ENCODE data around the gene UGT8. TPM values are rescaled to one million over a fixed set of nuclear protein-coding genes. Genes with fewer than 3 reads are reported as not detected.
A peak's percentile ranks its signal among the peaks of the same experiment; 100 is the strongest.
"Not testable (repeated sequence)": the region's sequence is repeated elsewhere in the genome, so short reads cannot be mapped to it uniquely, and the experiment has no call there.

Gene UGT8, protein sequence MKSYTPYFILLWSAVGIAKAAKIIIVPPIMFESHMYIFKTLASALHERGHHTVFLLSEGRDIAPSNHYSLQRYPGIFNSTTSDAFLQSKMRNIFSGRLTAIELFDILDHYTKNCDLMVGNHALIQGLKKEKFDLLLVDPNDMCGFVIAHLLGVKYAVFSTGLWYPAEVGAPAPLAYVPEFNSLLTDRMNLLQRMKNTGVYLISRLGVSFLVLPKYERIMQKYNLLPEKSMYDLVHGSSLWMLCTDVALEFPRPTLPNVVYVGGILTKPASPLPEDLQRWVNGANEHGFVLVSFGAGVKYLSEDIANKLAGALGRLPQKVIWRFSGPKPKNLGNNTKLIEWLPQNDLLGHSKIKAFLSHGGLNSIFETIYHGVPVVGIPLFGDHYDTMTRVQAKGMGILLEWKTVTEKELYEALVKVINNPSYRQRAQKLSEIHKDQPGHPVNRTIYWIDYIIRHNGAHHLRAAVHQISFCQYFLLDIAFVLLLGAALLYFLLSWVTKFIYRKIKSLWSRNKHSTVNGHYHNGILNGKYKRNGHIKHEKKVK
- under 1 TPM in 1 of 2 experiments, not detected in 1; 0.17 TPM for total RNA-seq

DNA sequence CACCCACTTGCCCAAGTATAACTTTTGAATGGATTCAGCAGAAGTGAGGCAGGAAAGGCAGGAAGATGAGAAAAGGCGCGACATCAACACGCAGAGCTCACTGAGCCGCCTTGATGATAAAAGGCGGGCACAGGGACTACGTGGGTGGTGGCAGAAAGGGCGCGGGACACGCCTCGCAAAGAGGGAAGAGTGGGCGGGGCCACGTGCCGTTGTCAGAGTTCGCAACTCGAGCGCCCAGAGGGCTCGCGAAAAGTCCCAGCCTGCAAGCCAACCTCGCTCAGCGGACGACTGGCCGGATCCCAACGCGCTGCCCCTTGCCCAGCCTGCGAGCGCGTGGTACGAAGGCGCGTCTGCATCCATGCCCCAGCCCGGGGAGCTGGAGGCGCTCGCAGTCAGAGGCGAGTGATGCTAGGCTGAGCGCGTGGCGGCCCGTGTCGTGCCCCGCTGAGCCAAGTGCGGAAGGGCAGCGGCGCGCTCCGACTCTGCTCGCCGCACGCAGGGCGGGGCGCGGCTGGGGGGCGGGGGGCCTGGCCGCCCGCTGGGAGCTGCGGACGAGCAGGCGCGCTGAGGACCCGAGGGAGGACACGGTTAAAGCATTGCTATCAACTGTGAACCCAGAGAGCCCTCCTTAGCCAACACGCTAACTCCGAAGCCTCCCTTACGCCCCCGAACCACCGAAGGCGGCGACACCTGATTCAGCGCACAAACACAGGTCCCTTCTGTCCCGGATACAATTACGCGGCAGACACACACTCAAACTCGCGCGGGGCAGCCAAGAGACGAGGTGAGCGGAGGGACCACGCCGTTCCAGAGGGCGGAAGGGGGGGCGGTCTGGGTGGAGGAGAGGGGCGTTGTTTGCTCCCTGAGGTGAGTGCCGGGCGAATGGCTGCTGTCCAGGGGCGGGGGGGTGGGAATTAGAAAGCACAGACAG lies at the start of gene UGT8:
TSS of gene UGT8 (plus strand) at position 617 of the 931 bp plus-strand sequence. CDS start 24,074 bp downstream, outside the sequence.
- H3K9me3 Mint-ChIP-seq: no peaks in the 10 kb centered on the region
- H3K27ac Mint-ChIP-seq: no peak within 1 kb of the TSS
- H3K4me3 Mint-ChIP-seq: peak within 1 kb of the TSS; percentile 67
- peaks cover 9% of the 10 kb centered on the region for H3K4me1 Mint-ChIP-seq
- no peaks in the 10 kb centered on the region for H3K36me3 Mint-ChIP-seq
- POLR2A ChIA-PET: no interaction called here
- ATAC-seq (ENCODE audit: low read depth) (peak; percentile 74), DNase-seq (peak; percentile 48)
- peaks cover 33% of the 10 kb centered on the region for H3K27me3 Mint-ChIP-seq

DNA sequence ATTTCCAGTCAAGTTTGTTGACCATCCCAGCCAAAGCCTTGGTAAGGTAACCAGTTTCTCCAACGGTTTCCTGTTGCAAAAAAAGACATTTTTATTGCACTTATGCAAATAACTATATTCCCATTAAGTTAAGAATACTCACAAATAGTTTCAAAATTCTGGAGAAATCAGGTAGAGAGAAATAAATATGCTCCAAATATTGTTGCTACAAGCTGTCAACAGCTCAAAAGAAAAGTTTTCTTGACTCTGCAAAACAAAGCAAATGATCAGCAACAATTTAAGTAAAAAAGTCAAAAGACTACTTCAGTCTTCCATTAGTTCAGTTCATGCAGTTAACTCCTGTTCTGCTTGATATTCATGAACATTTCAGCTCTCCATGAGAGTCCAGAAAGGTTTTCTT lies 49.0 kb upstream of the UGT8 start:
- H3K4me1 Mint-ChIP-seq: no peaks in the 10 kb centered on the region
- no peaks in the 10 kb centered on the region for H3K27me3 Mint-ChIP-seq
- ATAC-seq (ENCODE audit: low read depth) (no peak), DNase-seq (no peak)
- H3K36me3 Mint-ChIP-seq: no peaks in the 10 kb centered on the region
- POLR2A ChIA-PET: no interaction called here
- no peak overlapping the region for H3K4me3 Mint-ChIP-seq
- peaks cover 3% of the 10 kb centered on the region for H3K9me3 Mint-ChIP-seq
- H3K27ac Mint-ChIP-seq: no peak overlapping the region

DNA sequence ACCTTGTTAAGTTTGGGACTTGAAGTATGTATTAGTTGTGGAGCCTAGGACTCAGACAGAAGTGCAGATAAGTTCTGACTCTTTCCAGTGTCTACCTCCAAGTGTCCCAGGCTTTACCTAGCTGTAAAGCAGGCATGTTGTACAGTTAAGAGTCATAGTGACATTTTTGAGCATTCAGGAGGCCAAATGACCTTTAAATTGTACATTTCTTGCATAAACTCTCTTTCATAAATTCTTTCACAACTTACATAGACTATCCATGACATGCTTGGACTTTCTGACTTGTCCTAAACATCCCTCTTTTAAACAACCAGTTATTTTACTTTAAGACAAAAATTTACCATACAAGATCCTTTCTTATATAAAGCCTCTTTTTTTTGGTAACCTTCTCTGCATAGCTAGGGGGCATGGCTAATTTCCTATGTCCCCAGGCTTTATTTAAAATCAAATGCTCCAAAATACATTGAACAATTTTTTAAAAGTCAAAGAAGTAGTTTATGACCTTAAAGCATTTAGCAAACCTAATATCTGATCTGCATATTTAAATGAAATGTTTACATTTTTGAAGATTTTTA lies 40.1 kb upstream of the UGT8 start:
- Mint-ChIP-seq H3K9me3 (peaks cover 2% of the 10 kb centered on the region), H3K36me3 (peaks cover 2% of the 10 kb centered on the region), H3K4me3 (no peak overlapping the region), H3K27ac (no peak overlapping the region), H3K27me3 (no peaks in the 10 kb centered on the region), H3K4me1 (no peaks in the 10 kb centered on the region)
- ATAC-seq (ENCODE audit: low read depth) (no peak), DNase-seq (no peak)
- POLR2A ChIA-PET: no interaction called here

DNA sequence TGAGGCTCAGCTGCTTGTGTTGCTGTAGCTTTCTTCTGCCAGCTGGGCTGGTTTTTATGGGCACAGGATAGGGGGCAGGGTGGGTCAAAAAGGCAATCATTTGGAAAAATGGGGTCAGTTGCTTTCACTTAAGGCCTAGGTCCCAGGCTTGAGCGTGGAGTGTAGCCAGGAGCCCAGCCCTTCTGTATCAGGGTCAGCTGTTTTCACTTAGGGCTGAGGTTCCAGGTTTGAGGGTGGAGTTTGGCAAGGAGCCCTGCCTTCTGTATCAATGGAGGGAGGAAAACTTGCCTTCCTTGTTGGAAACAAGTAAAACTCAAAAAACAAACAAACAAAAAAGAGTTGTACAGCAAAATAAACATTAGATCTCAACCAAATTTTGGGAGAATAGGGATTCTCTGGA lies 37.0 kb upstream of the UGT8 start:
- H3K27ac Mint-ChIP-seq: no peak overlapping the region
- no peaks in the 10 kb centered on the region for H3K27me3 Mint-ChIP-seq
- peaks cover 2% of the 10 kb centered on the region for H3K36me3 Mint-ChIP-seq
- no peaks in the 10 kb centered on the region for H3K4me1 Mint-ChIP-seq
- DNase-seq (no peak), ATAC-seq (ENCODE audit: low read depth) (no peak)
- H3K4me3 Mint-ChIP-seq: no peak overlapping the region
- POLR2A ChIA-PET: no interaction called here
- peaks cover 2% of the 10 kb centered on the region for H3K9me3 Mint-ChIP-seq

DNA sequence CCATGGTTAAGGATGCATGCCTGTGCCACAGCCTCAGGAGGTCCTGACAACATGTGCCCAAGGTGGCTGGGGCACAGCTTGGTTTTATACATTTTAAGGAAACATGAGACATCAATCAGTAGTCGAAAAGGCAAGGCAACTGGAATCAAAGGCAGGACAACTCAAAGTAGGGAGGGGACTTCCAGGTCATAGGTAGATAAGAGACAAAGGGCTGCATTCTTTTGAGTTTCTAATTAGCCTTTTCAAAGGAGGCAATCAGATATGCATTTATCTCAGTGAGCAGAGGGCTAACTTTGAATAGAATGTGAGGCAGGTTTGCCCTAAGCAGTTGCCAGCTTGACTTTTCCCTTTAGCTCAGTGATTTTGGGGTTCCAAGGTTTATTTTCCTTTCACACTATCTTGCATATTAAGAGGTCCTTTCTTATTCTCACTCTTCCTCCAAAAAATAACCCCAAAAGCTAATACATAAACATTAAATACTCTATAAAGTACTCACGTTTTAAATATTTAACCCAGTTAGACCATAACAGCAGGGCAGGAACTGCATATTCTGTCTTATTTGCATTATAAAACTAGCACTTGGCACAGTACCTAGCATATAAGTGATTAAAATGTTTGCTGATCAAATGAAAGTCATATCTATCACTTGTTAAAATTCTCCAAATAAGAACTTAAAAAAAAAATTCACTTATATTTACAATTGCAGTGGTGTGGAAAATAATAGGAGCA lies 36.3 kb upstream of the UGT8 start:
- DNase-seq (no peak), ATAC-seq (ENCODE audit: low read depth) (no peak)
- POLR2A ChIA-PET: no interaction called here
- peaks cover 2% of the 10 kb centered on the region for H3K36me3 Mint-ChIP-seq
- no peak overlapping the region for H3K27ac Mint-ChIP-seq
- no peaks in the 10 kb centered on the region for H3K27me3 Mint-ChIP-seq
- H3K4me1 Mint-ChIP-seq: no peaks in the 10 kb centered on the region
- no peak overlapping the region for H3K4me3 Mint-ChIP-seq
- H3K9me3 Mint-ChIP-seq: peaks cover 2% of the 10 kb centered on the region

DNA sequence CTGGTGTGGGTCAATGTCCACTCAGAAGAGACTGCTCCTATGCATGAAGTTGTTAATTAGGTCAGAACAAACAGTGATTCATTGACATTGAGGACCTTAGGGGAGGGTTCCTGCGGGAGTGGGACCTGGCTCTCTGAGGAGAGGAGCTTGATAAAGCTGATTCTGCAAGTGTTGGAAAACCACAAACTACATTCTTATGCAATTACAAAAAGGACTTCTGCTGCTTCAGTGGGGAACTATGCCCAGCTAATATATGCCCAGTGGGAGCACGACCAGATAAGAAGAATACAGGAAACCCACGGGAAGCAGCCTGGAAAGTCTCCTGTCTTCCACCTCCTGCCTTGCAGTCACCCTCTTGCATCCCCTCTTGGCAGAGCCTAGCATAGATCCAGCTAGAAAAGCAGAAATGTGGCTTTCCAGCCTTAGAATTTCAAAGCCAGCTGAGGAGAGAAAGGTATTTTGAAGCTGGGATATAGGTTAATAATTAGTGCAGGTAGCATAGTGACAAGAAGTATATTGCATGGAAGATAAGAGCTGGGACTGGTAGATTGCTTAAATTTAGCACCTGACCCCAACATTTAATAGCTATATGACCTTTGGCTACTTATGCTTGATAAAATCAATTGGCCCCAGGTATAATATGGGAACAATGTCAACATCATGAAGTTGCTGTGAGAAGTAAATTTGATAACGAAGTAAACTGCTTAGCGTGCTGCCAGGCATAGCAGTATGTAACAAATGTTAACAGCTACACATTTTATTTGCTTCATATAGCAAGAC lies 34.9 kb upstream of the UGT8 start:
- ATAC-seq (ENCODE audit: low read depth) (no peak), DNase-seq (no peak)
- H3K36me3 Mint-ChIP-seq: no peaks in the 10 kb centered on the region
- H3K9me3 Mint-ChIP-seq: no peaks in the 10 kb centered on the region
- H3K4me3 Mint-ChIP-seq: no peak overlapping the region
- H3K27me3 Mint-ChIP-seq: no peaks in the 10 kb centered on the region
- no peak overlapping the region for H3K27ac Mint-ChIP-seq
- POLR2A ChIA-PET: no interaction called here
- H3K4me1 Mint-ChIP-seq: no peaks in the 10 kb centered on the region

DNA sequence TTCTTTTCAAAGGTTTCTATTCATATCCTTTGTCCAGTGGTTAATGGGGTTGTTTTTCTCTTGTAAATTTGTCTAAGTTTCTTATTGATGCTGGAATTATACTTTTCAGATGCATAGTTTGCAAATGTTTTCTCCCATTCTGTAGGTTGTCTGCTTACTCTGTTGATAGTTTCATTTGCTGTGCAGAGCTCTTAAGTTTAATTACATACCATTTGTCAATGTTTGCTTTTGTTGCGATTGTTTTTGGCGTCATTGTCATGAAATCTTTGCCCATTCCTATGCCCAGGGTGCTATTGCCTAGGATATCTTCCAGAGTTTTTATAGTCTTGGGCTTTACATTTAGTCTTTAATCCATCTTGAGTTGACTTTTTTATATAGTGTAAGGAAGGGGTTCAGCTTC lies 21.2 kb upstream of the UGT8 start:
- POLR2A ChIA-PET: no interaction called here
- ATAC-seq (ENCODE audit: low read depth): no peak
- no peak for DNase-seq
- Mint-ChIP-seq H3K27ac (no peak overlapping the region), H3K9me3 (peaks cover 13% of the 10 kb centered on the region), H3K27me3 (no peaks in the 10 kb centered on the region), H3K36me3 (no peaks in the 10 kb centered on the region), H3K4me3 (no peak overlapping the region), H3K4me1 (no peaks in the 10 kb centered on the region)

DNA sequence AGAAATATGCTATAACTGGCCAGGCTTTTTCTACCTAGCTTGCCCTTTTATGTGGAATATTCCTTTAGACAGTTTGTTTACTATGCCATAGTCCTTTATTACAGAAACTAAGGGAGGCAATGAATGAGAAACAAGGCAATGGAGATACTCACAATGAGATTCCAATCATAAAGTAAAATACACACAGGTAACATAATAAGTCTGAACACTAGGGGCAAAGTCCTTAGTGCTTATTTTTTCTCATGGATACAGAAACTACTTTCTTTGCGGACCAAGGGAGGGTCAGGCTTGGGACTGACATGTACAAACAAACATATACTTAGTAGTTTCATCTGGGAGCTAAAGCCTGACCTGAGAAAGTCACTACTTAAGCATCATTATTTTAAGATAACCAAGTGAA lies 16.0 kb upstream of the UGT8 start:
- no peak overlapping the region for H3K27ac Mint-ChIP-seq
- ATAC-seq (ENCODE audit: low read depth) (no peak), DNase-seq (no peak)
- no peaks in the 10 kb centered on the region for H3K4me1 Mint-ChIP-seq
- POLR2A ChIA-PET: no interaction called here
- no peaks in the 10 kb centered on the region for H3K27me3 Mint-ChIP-seq
- no peak overlapping the region for H3K4me3 Mint-ChIP-seq
- H3K9me3 Mint-ChIP-seq: peaks cover 13% of the 10 kb centered on the region
- H3K36me3 Mint-ChIP-seq: no peaks in the 10 kb centered on the region

DNA sequence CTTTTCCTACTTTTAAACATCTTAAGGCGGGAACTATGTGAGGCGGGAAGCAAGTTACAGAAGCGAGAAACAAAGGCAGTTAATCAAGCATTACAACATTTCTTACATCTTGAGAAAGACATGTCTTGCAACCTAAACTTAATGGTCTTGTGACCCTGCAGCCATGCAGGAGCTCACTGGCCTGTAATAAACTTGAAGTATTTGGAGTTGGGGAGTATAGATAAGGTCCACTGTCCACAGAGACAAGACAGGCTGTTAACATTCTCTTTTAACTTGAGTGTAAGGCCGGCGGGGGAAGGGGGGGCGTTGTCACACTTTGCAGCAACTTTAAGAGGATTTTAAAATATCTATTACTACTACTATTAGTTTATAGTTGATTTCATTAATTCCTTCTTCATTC lies 10.3 kb upstream of the UGT8 start:
- DNase-seq (no peak), ATAC-seq (ENCODE audit: low read depth) (no peak)
- no peak overlapping the region for H3K4me3 Mint-ChIP-seq
- H3K27ac Mint-ChIP-seq: no peak overlapping the region
- H3K27me3 Mint-ChIP-seq: no peaks in the 10 kb centered on the region
- no peaks in the 10 kb centered on the region for H3K9me3 Mint-ChIP-seq
- no peaks in the 10 kb centered on the region for H3K4me1 Mint-ChIP-seq
- POLR2A ChIA-PET: no interaction called here
- H3K36me3 Mint-ChIP-seq: no peaks in the 10 kb centered on the region

DNA sequence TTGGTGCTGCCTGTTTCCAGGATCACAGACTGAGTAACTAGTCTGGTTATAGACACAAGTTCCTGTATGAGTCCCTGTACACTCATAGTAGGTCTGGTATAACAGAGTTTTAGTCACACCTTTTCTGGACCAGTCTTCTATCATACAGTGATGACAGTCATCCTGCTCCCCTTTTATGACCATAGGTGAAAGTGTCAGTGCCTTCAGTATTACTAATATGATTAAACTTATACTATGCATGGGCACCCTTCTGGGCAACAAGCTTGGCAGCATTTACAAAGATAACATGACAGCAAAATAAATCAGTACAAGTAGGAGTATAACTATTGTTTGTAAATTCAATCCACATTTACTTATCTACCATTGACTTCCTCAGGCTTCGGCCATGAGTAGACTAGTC lies 8.2 kb upstream of the UGT8 start:
- H3K36me3 Mint-ChIP-seq; POLR2A ChIA-PET; H3K4me3 Mint-ChIP-seq; H3K27ac Mint-ChIP-seq; DNase-seq; H3K27me3 Mint-ChIP-seq; H3K4me1 Mint-ChIP-seq; ATAC-seq (ENCODE audit: low read depth); H3K9me3 Mint-ChIP-seq: not testable (repeated sequence)

DNA sequence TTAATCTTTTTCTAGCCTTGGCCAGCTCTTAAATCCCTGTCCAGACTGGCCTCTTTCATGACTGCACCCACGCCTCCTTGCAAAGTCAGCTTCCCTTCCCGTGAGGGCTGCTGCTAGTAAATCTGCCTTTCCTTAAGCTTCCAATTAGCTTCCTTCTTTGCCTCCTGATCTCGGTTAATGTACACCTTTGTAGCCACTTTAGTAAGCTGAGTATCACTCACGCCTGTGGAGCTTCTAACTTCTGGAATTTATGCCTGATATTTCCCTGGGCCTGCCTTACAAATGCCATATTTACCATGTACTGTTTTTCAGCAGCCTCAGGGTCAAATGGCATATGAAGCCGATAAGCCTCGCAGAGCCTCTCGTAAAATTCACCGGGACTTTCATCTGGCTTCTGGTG lies 5.1 kb upstream of the UGT8 start:
- ATAC-seq (ENCODE audit: low read depth): no peak
- no peak for DNase-seq

DNA sequence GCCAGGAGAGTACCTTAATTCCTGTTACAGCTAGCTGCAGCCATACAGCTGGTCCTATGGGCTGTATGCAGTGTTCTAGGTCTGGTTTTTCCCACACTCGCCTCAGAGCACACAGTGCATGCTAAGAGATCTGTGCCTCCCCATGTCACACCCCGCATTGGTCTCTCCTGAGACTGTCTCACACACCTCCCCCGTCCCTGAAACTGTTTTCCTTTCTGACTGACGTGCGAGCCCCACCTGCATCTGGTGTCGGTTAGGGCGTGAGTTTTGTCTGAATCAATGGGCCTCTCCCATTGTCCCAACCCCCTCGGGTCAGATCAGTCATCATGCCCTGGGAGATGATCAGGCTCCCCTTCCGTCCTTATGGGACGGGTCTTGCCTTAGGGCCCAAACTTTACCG lies 3.4 kb upstream of the UGT8 start:
- Mint-ChIP-seq H3K36me3 (no peaks in the 10 kb centered on the region), H3K4me1 (peaks cover 9% of the 10 kb centered on the region), H3K9me3 (no peaks in the 10 kb centered on the region), H3K4me3 (no peak overlapping the region), H3K27me3 (peaks cover 26% of the 10 kb centered on the region), H3K27ac (no peak overlapping the region)
- DNase-seq (no peak), ATAC-seq (ENCODE audit: low read depth) (no peak)
- POLR2A ChIA-PET: no interaction called here

More for the DNA sequence above, 5.1 kb upstream of the UGT8 start:
- Mint-ChIP-seq H3K36me3 (no peaks in the 10 kb centered on the region), H3K27ac (no peak overlapping the region), H3K9me3 (no peaks in the 10 kb centered on the region), H3K4me3 (no peak overlapping the region), H3K27me3 (peaks cover 10% of the 10 kb centered on the region), H3K4me1 (peaks cover 2% of the 10 kb centered on the region)
- POLR2A ChIA-PET: no interaction called here

Measured in activated naive CD8-positive, alpha-beta T cell treated with anti-CD3 and anti-CD28 coated beads, Interleukin-2, amount 10 ng/mL, durations not matched to agents 7 days and 5 days (primary cell).